Stimulated activated CD4-positive, alpha-beta T cell treated with anti-CD3 and anti-CD28 coated beads, Interleukin-2, amount 100 ng/mL, for 4 hours (primary cell): ENCODE results near the gene PRKACA.

Source experiments
- DNase-seq: peaks from one replicate; pipeline ENCODE4 v3.0.0-alpha.2; 2020; ENCODE audit warnings: low read depth

The PRKACA gene

GRCh38 chr19:14091813-14092462 lies 25.6 kb downstream of the PRKACA start:
- no peak for DNase-seq

- DNase-seq = no peak
Observed at GRCh38 chr19:14091081-14091812, 26.3 kb downstream of the PRKACA start.

- peak; percentile 86 for DNase-seq
Observed at GRCh38 chr19:14090509-14091080, 27.0 kb downstream of the PRKACA start, which contains the start of gene SAMD1. Gene SAMD1, minus strand, starts transcription at chr19:14090751.

GRCh38 chr19:14089662-14090508 lies 27.7 kb downstream of the PRKACA start:
- DNase-seq = no peak

- DNase-seq = no peak
Observed at GRCh38 chr19:14089412-14089661, 28.2 kb downstream of the PRKACA start.

GRCh38 chr19:14088634-14089411 lies 28.7 kb downstream of the PRKACA start:
- no peak for DNase-seq

- no peak for DNase-seq
Observed at GRCh38 chr19:14086098-14086497, 31.5 kb downstream of the PRKACA start.

GRCh38 chr19:14085309-14085995 lies 32.1 kb downstream of the PRKACA start, which contains the start of gene C19orf67:
Gene C19orf67, minus strand, starts transcription at chr19:14085783. Its CDS starts 156 bp downstream, at chr19:14085627.
- DNase-seq = no peak

GRCh38 chr19:14082675-14082960 lies 34.9 kb downstream of the PRKACA start:
- DNase-seq = no peak

- DNase-seq = no peak
Observed at GRCh38 chr19:14081797-14082674, 35.5 kb downstream of the PRKACA start.

GRCh38 chr19:14080887-14081796 lies 36.4 kb downstream of the PRKACA start:
- DNase-seq = peak; percentile 99

GRCh38 chr19:14078411-14078810 lies 39.2 kb downstream of the PRKACA start:
- no peak for DNase-seq

GRCh38 chr19:14073925-14074838 lies 43.4 kb downstream of the PRKACA start:
- no peak for DNase-seq

- DNase-seq = peak; percentile 65
Observed at GRCh38 chr19:14073261-14073924, 44.2 kb downstream of the PRKACA start.

- DNase-seq = no peak
Observed at GRCh38 chr19:14072535-14073260, 44.9 kb downstream of the PRKACA start, which contains the start of gene MISP3. Gene MISP3, plus strand, starts transcription at chr19:14072786. Its CDS starts 524 bp downstream, at chr19:14073310.

GRCh38 chr19:14070268-14071050 lies 47.1 kb downstream of the PRKACA start:
- no peak for DNase-seq
